Heart left ventricle (tissue), 16 donors: ENCODE data around the gene CHMP1A. TPM values are rescaled to one million over a fixed set of nuclear protein-coding genes. Genes with fewer than 3 reads are reported as not detected.
"Not testable (repeated sequence)": the region's sequence is repeated elsewhere in the genome, so short reads cannot be mapped to it uniquely, and the experiment has no call there.

Source experiments
- ATAC-seq, 4 donors: fragments of 200-7000 bp; cut with Tn5 transposase; one replicate each; pipeline ENCODE4 v1.9.1; 2020 to 2022; ENCODE audit warnings: moderate library complexity in 4 of 4, mild to moderate bottlenecking in 3 of 4, moderate number of reproducible peaks in 1 of 4
- DNase-seq, 5 donors: peaks; one replicate each; pipeline ENCODE4 v3.0.0-alpha.2; 2020
- H3K27ac ChIP-seq, 12 donors: fragments of 200-600 bp; sonication (generic) in 4 of 12; one replicate each; pipeline versions ENCODE4 v1.5.0 to v1.8.0; 2016 to 2022; ENCODE audit warnings: mild to moderate bottlenecking in 2 of 12
- H3K27me3 ChIP-seq, 9 donors: fragments of 200-600 bp; sonication (generic) in 2 of 9; one replicate each; pipeline versions ENCODE4 v1.5.1 to v1.8.0; 2016 to 2022; ENCODE audit warnings: mild to moderate bottlenecking in 3 of 9
- H3K36me3 ChIP-seq, 9 donors: fragments of 200-600 bp; sonication (generic) in 2 of 9; one replicate each; pipeline versions ENCODE4 v1.5.0 to v1.8.0; 2018 to 2022; ENCODE audit warnings: mild to moderate bottlenecking in 2 of 9
- H3K4me1 ChIP-seq, 12 donors: fragments of 200-600 bp; sonication (generic) in 4 of 12; one replicate each; pipeline versions ENCODE4 v1.5.0 to v1.8.0; 2016 to 2022; ENCODE audit warnings: mild to moderate bottlenecking in 3 of 12
- H3K4me3 ChIP-seq, 12 donors: fragments of 200-600 bp; sonication (generic) in 4 of 12; one replicate each; pipeline versions ENCODE4 v1.5.0 to v1.8.0; 2017 to 2022; ENCODE audit warnings: mild to moderate bottlenecking in 9 of 12, moderate library complexity in 4 of 12
- H3K9me3 ChIP-seq, 12 donors: fragments of 200-600 bp; sonication (generic) in 4 of 12; one replicate each; pipeline versions ENCODE4 v1.5.0 to v1.8.0; 2016 to 2022; ENCODE audit warnings: mild to moderate bottlenecking in 1 of 12
- POLR2A ChIP-seq, 2 donors: fragments of 450-650 bp; IDR thresholded peaks; one replicate each; pipeline ENCODE4 v1.6.1; 2017; ENCODE audit warnings: antibody characterized with exemption in 2 of 2, mild to moderate bottlenecking in 2 of 2, moderate library complexity in 2 of 2
- WGBS, 4 donors: extraction: QIAGEN DNeasy Blood & Tissue Kit in 2 of 4; methylation state at CpG; one replicate each; pipeline versions ENCODE4 v1.1.5 to v1.1.7; 2013 to 2018; 5-methylcytosine and 5-hydroxymethylcytosine counted together
- intact Hi-C, 10 donors: fragments of 100-400 bp; cut with DNase I; formaldehyde crosslinking; loops; one replicate each; pipeline versions ENCODE4 v1.11.1 to v1.14.2; 2022
- polyA plus RNA-seq, 2 donors: library from polyadenylated mRNA; stranded (reverse); fragments of 200-250 nt; gene quantifications; one replicate each; pipeline ENCODE4 v1.2.3, GENCODE V29; 2013
- total RNA-seq, 9 donors: library from RNA; depleted of rRNA in 2 of 9; stranded (reverse); fragments of >200 nt in 2 of 9; fragmentation: NEBNext Ultra II Directional in 3 of 9; extraction: Animal tissue kit (Norgen Biotek cat#: 25700) in 3 of 9; gene quantifications; one replicate each; pipeline versions ENCODE4 v1.1.0 to v1.2.4, GENCODE V29; 2016 to 2023
- TF ChIP-seq, protein P1 (sequence below), 12 donors: fragments of 200-600 bp; sonication (generic) in 4 of 12; IDR thresholded peaks; one replicate each; pipeline versions ENCODE4 v1.5.0 to v1.8.0; 2018 to 2022; ENCODE audit warnings: antibody characterized with exemption in 12 of 12, mild to moderate bottlenecking in 5 of 12
- donor health status: ischemic (EF 13 %, LVEDD 7.1; RV severe dilation, severe dysfunction).
- donor health status: healthy with polysubstance abuse.
- donor health status: DM: no; HTN: yes; CAD: no.
- donor health status: DM: no; HTN: no; CAD: no.
- donor health status: ischemic (EF 25% LVEDD 6.9; RV normal size, moderate dysfunction).
- donor health status: ischemic (EF 25% LVEDD 5.7; RV mildly dilated, moderate dysfunction).
- donor health status: healthy.
- donor health status: DM: yes; HTN: yes; CAD: no.
- donor health status: ischemic (EF 35%, LVEDD 5.7; RV mildly dilated, moderate dysfunction).
- donor health status: nonischemic (EF 11% LVEDD 7.7; RV severe dilation, severe dysfunction).
- donor health status: DM: yes; HTN: yes; CAD: no.
- donor health status: PGD.
- donor health status: ischemic (EF 29% LVEDD 5.4; RV normal size, mild dysfunction).
- donor health status: nonischemic (EF 23%, LVEDD 6.1; RV moderate dilation, normal function).

The CHMP1A gene
- total and polyA plus RNA-seq, 11 donors, result 29.3 to 86.3 (median 44.6) TPM

DNA sequence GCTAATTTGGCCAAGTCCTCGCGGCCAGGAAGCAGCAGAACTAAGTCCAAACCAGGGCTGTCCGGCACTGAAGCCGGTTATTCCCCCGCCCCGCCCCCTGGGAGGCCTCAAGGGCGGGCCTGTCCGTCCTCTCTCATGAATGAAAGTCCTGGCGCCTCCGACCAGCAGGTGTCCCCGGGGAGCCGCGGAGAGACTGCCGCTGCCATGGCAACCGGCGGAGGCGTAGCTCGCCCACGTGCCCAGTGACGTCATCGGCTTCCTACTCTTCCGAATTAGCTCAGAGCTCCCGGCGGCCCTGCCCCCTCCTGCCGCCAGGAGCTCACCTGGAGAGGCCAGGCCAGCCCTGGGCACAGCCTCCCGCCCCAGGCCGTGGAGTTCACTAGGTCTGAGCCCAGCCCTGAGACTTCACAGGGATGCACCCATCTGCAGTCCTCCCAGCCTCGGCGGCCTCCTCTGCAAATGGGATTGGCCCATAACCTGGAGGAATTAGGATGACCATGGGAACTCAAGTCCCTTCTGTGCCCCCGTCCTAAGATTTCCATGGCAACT, 42.7 kb upstream of the CHMP1A start:
- peaks cover 0 to 19% (median 1%) of the 10 kb centered on the region in 9 donors for H3K36me3 ChIP-seq
- H3K9me3 ChIP-seq, result no peaks in the 10 kb centered on the region
- H3K4me1 ChIP-seq, result peaks cover 6 to 27% (median 21%) of the 10 kb centered on the region in 12 donors
- ATAC-seq, result peak; percentile 76 to 93 (median 80)
- no peaks in the 10 kb centered on the region for H3K27me3 ChIP-seq
- peak overlapping the region in 11 of 12 donors; percentile 52 to 89 (median 70) for H3K4me3 ChIP-seq
- H3K27ac ChIP-seq, result peak overlapping the region in 11 of 12 donors; percentile 26 to 89 (median 74)
- TF ChIP-seq, protein P1, sequence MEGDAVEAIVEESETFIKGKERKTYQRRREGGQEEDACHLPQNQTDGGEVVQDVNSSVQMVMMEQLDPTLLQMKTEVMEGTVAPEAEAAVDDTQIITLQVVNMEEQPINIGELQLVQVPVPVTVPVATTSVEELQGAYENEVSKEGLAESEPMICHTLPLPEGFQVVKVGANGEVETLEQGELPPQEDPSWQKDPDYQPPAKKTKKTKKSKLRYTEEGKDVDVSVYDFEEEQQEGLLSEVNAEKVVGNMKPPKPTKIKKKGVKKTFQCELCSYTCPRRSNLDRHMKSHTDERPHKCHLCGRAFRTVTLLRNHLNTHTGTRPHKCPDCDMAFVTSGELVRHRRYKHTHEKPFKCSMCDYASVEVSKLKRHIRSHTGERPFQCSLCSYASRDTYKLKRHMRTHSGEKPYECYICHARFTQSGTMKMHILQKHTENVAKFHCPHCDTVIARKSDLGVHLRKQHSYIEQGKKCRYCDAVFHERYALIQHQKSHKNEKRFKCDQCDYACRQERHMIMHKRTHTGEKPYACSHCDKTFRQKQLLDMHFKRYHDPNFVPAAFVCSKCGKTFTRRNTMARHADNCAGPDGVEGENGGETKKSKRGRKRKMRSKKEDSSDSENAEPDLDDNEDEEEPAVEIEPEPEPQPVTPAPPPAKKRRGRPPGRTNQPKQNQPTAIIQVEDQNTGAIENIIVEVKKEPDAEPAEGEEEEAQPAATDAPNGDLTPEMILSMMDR (IDR thresholded peaks at IDR 0.05), result peak; percentile 55 to 84 (median 64)
- peak in 1 of 2 donors; percentile 43 for TF ChIP-seq POLR2A (IDR thresholded peaks at IDR 0.05)
- intact Hi-C loops, result loop anchor here in 7 of 10 donors (2.0 to 10.0 kb wide), 9 partner anchors 21 to 172 kb away; partner anchors contain the start of genes VPS9D1 (in 2 of the 7), ZNF276 (in 2 of the 7), CHMP1A (in 1 of the 7) and SPATA33 (in 1 of the 7)
- DNase-seq, result peak; percentile 99
- 0 to 2% (median 1%) methylated on average over 13 to 30 of the region's 30 CpGs for WGBS, 4 donors

- H3K27me3 ChIP-seq, DNase-seq, ATAC-seq, H3K9me3 ChIP-seq: not testable (repeated sequence)
- peak overlapping the region in 9 of 12 donors; percentile 31 to 89 (median 74) for H3K27ac ChIP-seq
- H3K4me1 ChIP-seq, result peaks cover 6 to 27% (median 21%) of the 10 kb centered on the region in 12 donors
- H3K36me3 ChIP-seq, result peaks cover 0 to 24% (median 4%) of the 10 kb centered on the region in 9 donors
- 54 to 67% (median 59%) methylated on average over 15 to 18 of the region's 18 CpGs for WGBS, 4 donors
- intact Hi-C loops, result loop anchor here in 7 of 10 donors (2.0 to 10.0 kb wide), 9 partner anchors 21 to 173 kb away; partner anchors contain the start of genes VPS9D1 (in 2 of the 7), ZNF276 (in 2 of the 7), CHMP1A (in 1 of the 7) and SPATA33 (in 1 of the 7)
- H3K4me3 ChIP-seq, result peak overlapping the region in 9 of 12 donors; percentile 63 to 89 (median 73)
Measured at GRCh38 chr16:89699629-89700099, 42.2 kb upstream of the CHMP1A start.

GRCh38 chr16:89698717-89699116, 41.2 kb upstream of the CHMP1A start:
- intact Hi-C loops, H3K27ac ChIP-seq, H3K27me3 ChIP-seq, H3K4me3 ChIP-seq, DNase-seq, H3K9me3 ChIP-seq, ATAC-seq: not testable (repeated sequence)
- 95 to 98% (median 96%) methylated on average over 14 of the region's 14 CpGs for WGBS, 4 donors
- H3K36me3 ChIP-seq, result peaks cover 0 to 34% (median 11%) of the 10 kb centered on the region in 9 donors
- peaks cover 6 to 27% (median 21%) of the 10 kb centered on the region in 12 donors for H3K4me1 ChIP-seq

DNA sequence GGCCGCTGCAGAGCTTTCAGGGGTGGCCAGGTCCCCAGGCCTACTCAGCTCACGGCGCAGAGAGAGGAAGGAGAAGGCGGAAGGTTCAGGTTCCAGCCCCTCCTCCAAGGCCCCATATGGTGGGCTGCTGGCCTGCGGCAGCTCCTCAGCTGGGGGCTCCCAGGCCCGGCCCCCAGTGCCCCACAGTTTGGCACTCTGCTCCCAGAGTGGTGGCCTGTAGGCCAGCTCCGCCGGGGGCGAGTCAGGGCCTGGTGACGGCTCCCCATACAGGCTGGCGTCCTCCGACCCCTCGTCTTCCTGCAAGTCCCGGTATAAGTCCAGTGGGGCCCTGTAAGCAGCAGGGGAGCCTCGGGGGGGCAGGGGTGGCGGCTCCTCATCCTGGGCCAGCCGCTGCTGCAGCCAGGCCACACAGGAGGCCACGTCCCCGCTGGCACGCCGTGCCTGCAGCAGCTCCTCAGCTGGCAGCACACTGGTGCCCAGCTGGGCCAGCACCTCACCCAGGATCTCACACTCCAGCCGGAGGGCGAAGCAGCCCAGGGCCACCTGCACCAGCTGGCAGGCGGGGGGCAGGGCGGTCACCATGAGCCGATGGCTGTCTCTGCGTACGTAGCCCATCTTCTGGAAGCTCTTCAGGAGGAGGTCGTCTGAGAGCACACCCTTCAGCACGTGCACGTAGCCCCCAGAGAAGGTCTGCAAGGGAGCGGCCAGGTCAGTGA, 40.3 kb upstream of the CHMP1A start:
- H3K9me3 ChIP-seq, result no peaks in the 10 kb centered on the region
- H3K36me3 ChIP-seq, result peaks cover 0 to 42% (median 21%) of the 10 kb centered on the region in 9 donors

More for the DNA sequence above, 40.3 kb upstream of the CHMP1A start:
- ATAC-seq (no peak), DNase-seq (peak in 1 of 5 donors; percentile 29)
- intact Hi-C loops, result no loop called here
- Histone ChIP-seq H3K27me3 (no peaks in the 10 kb centered on the region), H3K27ac (no peak overlapping the region), H3K4me1 (peaks cover 6 to 27% (median 21%) of the 10 kb centered on the region in 12 donors), H3K4me3 (no peak overlapping the region)
- TF ChIP-seq POLR2A (IDR thresholded peaks at IDR 0.05), result no peak
- TF ChIP-seq, protein P1 (IDR thresholded peaks at IDR 0.05), result no peak
- 84 to 92% (median 87%) methylated on average over 8 to 32 of the region's 32 CpGs for WGBS, 4 donors
